Fibroblast of villous mesenchyme (primary cell): ENCODE data around the gene SLITRK1. TPM values are rescaled to one million over a fixed set of nuclear protein-coding genes. Genes with fewer than 3 reads are reported as not detected.

ENCODE experiments used
- DNase-seq: peaks from one replicate; pipeline ENCODE4 v3.0.0-alpha.2; 2010; ENCODE audit warnings: low read depth
- H3K4me3 ChIP-seq: 2 replicates; pipeline ENCODE4 v1.5.1; 2011; ENCODE audit warnings: low read depth, mild to moderate bottlenecking, low read length
- total RNA-seq: library from RNA; depleted of rRNA; stranded (reverse); fragments of >200 nt; gene quantifications from 2 replicates; pipeline ENCODE4 v1.2.3, GENCODE V29; 2012
- TF ChIP-seq, protein P1 (sequence below): IDR thresholded peaks from 2 replicates; pipeline ENCODE4 v1.5.1; 2012; ENCODE audit warnings: low read depth, mild to moderate bottlenecking, low read length; ENCODE audit not compliant: insufficient read depth

The SLITRK1 gene
- total RNA-seq, 1 donor: not detected

DNA sequence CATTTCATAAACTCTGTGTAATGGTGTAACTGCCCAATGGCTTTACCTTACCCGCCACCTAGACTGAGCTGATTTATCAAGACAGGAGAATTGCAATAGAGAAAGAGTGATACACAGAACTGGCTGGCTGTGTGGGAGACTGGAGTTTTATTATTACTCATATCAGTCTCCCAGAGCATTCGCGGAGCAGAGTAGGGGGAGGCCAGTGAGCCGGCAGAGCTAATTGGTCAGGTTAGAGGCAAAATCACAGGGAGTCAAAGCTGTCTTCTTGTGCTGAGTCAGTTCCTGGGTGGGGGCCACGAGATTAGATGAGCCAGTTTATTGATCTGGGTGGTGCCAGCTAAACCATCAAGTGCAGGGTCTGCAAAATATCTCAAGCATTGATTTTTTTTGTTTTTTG, 23.4 kb upstream of the SLITRK1 start:
- TF ChIP-seq, protein P1, sequence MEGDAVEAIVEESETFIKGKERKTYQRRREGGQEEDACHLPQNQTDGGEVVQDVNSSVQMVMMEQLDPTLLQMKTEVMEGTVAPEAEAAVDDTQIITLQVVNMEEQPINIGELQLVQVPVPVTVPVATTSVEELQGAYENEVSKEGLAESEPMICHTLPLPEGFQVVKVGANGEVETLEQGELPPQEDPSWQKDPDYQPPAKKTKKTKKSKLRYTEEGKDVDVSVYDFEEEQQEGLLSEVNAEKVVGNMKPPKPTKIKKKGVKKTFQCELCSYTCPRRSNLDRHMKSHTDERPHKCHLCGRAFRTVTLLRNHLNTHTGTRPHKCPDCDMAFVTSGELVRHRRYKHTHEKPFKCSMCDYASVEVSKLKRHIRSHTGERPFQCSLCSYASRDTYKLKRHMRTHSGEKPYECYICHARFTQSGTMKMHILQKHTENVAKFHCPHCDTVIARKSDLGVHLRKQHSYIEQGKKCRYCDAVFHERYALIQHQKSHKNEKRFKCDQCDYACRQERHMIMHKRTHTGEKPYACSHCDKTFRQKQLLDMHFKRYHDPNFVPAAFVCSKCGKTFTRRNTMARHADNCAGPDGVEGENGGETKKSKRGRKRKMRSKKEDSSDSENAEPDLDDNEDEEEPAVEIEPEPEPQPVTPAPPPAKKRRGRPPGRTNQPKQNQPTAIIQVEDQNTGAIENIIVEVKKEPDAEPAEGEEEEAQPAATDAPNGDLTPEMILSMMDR: no peak
- no peak for DNase-seq
- H3K4me3 ChIP-seq: no peak overlapping the region

DNA sequence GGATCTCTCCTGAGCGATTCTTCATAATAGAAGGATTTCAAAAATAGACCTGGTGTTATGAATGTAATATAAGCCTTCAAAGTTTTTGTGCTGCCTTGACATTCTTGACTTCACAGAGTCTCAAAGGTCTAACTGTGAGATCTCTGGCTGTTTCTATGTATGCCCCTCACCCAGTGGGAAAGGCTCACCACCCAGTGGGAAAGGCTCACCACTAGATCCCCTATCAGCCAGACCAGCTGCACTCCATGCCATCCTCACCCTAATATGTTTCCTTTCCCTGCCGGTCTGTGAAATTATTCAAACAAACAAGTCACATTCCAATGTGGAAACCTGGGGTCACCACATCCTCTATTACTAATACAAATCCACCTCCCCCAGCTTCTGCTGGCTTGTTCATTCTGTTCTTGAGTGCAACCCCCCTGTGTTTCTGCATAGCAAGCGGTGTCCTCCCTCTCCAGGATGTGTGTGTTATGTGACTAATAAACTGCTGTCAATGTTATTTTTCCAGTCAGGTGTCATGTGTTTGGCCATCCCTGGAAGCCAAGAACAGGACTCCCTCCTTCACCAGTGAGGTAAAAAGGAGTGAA, 13.8 kb upstream of the SLITRK1 start:
- H3K4me3 ChIP-seq: no peak overlapping the region
- no peak for DNase-seq
- TF ChIP-seq, protein P1: no peak

DNA sequence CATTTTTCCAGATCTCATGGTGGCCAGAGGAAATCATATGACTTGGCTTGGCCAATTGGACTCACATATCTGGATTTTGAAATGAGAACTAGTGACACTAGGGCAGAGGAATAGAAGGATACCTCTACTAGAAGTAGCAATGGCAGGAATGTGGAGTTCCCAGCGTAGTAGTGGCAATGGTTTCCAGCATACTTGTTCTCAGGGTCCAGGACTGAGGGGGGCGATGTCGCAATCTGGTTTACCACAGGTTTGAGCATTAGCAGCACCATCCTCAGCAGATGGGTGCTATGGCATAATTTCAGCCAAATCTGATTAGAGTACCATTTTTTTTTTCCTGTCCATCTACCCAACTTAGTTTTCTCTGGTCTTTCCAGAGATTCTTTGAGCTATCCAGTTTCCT, 8.1 kb upstream of the SLITRK1 start:
- DNase-seq: no peak
- TF ChIP-seq, protein P1: no peak

DNA sequence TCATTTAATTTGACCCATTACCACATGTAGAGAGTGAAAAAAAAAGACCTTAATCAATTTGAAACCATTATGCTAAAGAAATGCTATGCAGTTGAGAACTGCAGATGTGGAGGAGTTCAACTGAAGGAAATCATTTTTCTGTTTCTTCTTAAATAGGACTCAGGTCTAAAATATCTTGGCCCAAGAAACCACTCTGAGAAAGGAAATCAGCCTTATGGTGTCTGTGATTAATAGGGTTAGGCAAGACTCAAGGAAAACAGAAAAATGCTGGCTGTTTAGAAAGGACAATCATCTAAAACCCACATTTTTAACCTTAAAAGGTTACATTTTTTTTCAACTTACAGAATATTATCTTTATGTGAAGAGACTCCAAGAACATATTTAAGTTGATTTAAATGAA, 1.9 kb upstream of the SLITRK1 start:
- DNase-seq: no peak
- H3K4me3 ChIP-seq: no peak overlapping the region
- TF ChIP-seq, protein P1: no peak

More for the DNA sequence above, 8.1 kb upstream of the SLITRK1 start:
- H3K4me3 ChIP-seq: no peak overlapping the region

DNA sequence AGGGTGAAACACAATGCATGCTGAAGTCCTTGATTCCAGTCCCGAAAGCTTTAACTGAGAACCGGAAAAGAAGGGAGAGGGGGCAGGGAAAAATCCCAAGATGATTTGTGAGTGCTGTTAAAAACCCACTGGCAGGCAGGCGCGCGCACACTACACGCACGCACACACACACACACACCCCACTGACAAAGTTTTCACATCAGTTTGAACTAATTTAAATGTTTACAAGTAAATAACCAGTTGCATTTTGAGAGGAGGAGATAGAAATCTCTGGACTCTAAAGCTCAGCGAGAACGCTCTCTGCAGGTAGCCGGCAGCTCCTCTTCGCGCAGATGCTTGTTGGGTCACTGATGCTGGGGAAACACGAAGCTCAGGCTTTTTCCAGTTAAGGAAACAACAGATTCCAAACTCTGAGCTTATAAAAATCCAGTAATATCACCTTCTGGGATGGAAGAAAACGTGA, 818 bp upstream of the SLITRK1 start:
- no peak for DNase-seq
- H3K4me3 ChIP-seq: no peak overlapping the region
- TF ChIP-seq, protein P1: no peak

DNA sequence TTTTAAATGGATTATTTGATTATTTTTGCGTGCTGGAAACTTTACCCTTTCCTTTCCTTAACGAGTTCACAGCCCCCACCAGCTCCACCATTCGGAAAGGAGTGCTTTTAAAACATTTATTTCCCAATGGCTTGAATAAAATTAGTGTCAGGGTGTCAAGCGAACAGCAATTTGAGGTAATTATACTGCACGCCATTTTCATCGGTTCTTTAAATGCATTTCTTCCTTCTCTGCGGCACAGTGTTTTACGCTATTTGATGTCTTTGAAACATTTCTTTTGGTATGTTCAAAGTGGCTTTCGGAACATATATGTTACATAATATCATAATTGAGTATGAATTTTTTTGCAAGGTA, 309 bp upstream of the SLITRK1 start:
- DNase-seq: no peak
- TF ChIP-seq, protein P1: no peak
- no peak overlapping the region for H3K4me3 ChIP-seq

DNA sequence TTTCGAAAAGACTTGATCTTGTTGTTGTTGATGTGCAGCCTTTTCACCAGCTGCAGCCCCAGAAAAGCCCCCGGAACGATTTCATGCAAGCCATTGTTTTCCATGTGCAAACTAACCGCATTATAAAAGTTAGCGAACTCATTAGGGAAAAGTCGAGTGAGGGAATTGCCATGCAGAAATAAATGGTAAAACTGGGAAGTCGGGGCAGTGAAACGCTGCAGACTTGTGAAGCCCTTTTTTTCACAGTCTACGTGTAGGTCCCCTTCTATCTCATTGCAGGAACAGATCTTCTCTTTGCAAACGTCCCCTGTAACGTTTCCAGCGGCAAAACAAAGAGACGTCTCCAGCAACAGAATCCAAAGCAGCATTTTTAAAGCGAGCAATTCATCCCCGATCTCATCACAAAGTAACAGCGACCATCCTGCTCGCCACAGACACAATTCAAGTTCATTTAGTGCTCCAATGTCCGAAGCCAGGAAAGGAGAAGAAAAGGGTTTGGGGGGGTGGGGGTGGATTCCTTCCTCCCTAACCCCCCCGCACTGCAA, 1.1 kb downstream of the SLITRK1 start:
- no peak for DNase-seq
- TF ChIP-seq, protein P1: no peak
- H3K4me3 ChIP-seq: no peak overlapping the region
